Heart left ventricle (tissue), 16 donors: ENCODE results near the gene DEPDC1B. TPM values are rescaled to one million over a fixed set of nuclear protein-coding genes. Genes with fewer than 3 reads are reported as not detected.
"Not testable (repeated sequence)": the region's sequence is repeated elsewhere in the genome, so short reads cannot be mapped to it uniquely, and the experiment has no call there.

Source experiments
- ATAC-seq, 4 donors: fragments of 200-7000 bp; cut with Tn5 transposase; one replicate each; pipeline ENCODE4 v1.9.1; 2020 to 2022; ENCODE audit warnings: moderate library complexity in 4 of 4, mild to moderate bottlenecking in 3 of 4, moderate number of reproducible peaks in 1 of 4
- DNase-seq, 5 donors: peaks; one replicate each; pipeline ENCODE4 v3.0.0-alpha.2; 2020
- H3K27ac ChIP-seq, 12 donors: fragments of 200-600 bp; sonication (generic) in 4 of 12; one replicate each; pipeline versions ENCODE4 v1.5.0 to v1.8.0; 2016 to 2022; ENCODE audit warnings: mild to moderate bottlenecking in 2 of 12
- H3K27me3 ChIP-seq, 9 donors: fragments of 200-600 bp; sonication (generic) in 2 of 9; one replicate each; pipeline versions ENCODE4 v1.5.1 to v1.8.0; 2016 to 2022; ENCODE audit warnings: mild to moderate bottlenecking in 3 of 9
- H3K36me3 ChIP-seq, 9 donors: fragments of 200-600 bp; sonication (generic) in 2 of 9; one replicate each; pipeline versions ENCODE4 v1.5.0 to v1.8.0; 2018 to 2022; ENCODE audit warnings: mild to moderate bottlenecking in 2 of 9
- H3K4me1 ChIP-seq, 12 donors: fragments of 200-600 bp; sonication (generic) in 4 of 12; one replicate each; pipeline versions ENCODE4 v1.5.0 to v1.8.0; 2016 to 2022; ENCODE audit warnings: mild to moderate bottlenecking in 3 of 12
- H3K4me3 ChIP-seq, 12 donors: fragments of 200-600 bp; sonication (generic) in 4 of 12; one replicate each; pipeline versions ENCODE4 v1.5.0 to v1.8.0; 2017 to 2022; ENCODE audit warnings: mild to moderate bottlenecking in 9 of 12, moderate library complexity in 4 of 12
- H3K9me3 ChIP-seq, 12 donors: fragments of 200-600 bp; sonication (generic) in 4 of 12; one replicate each; pipeline versions ENCODE4 v1.5.0 to v1.8.0; 2016 to 2022; ENCODE audit warnings: mild to moderate bottlenecking in 1 of 12
- CTCF ChIP-seq, 12 donors: fragments of 200-600 bp; sonication (generic) in 4 of 12; IDR thresholded peaks; one replicate each; pipeline versions ENCODE4 v1.5.0 to v1.8.0; 2018 to 2022; ENCODE audit warnings: antibody characterized with exemption in 12 of 12, mild to moderate bottlenecking in 5 of 12
- POLR2A ChIP-seq, 2 donors: fragments of 450-650 bp; IDR thresholded peaks; one replicate each; pipeline ENCODE4 v1.6.1; 2017; ENCODE audit warnings: antibody characterized with exemption in 2 of 2, mild to moderate bottlenecking in 2 of 2, moderate library complexity in 2 of 2
- WGBS, 4 donors: extraction: QIAGEN DNeasy Blood & Tissue Kit in 2 of 4; methylation state at CpG; one replicate each; pipeline versions ENCODE4 v1.1.5 to v1.1.7; 2013 to 2018; 5-methylcytosine and 5-hydroxymethylcytosine counted together
- intact Hi-C, 10 donors: fragments of 100-400 bp; cut with DNase I; formaldehyde crosslinking; loops; one replicate each; pipeline versions ENCODE4 v1.11.1 to v1.14.2; 2022
- polyA plus RNA-seq, 2 donors: library from polyadenylated mRNA; stranded (reverse); fragments of 200-250 nt; gene quantifications; one replicate each; pipeline ENCODE4 v1.2.3, GENCODE V29; 2013
- total RNA-seq, 9 donors: library from RNA; depleted of rRNA in 2 of 9; stranded (reverse); fragments of >200 nt in 2 of 9; fragmentation: NEBNext Ultra II Directional in 3 of 9; extraction: Animal tissue kit (Norgen Biotek cat#: 25700) in 3 of 9; gene quantifications; one replicate each; pipeline versions ENCODE4 v1.1.0 to v1.2.4, GENCODE V29; 2016 to 2023
- donor health status: ischemic (EF 13 %, LVEDD 7.1; RV severe dilation, severe dysfunction).
- donor health status: healthy with polysubstance abuse.
- donor health status: DM: no; HTN: yes; CAD: no.
- donor health status: DM: no; HTN: no; CAD: no.
- donor health status: ischemic (EF 25% LVEDD 6.9; RV normal size, moderate dysfunction).
- donor health status: ischemic (EF 25% LVEDD 5.7; RV mildly dilated, moderate dysfunction).
- donor health status: healthy.
- donor health status: DM: yes; HTN: yes; CAD: no.
- donor health status: ischemic (EF 35%, LVEDD 5.7; RV mildly dilated, moderate dysfunction).
- donor health status: nonischemic (EF 11% LVEDD 7.7; RV severe dilation, severe dysfunction).
- donor health status: DM: yes; HTN: yes; CAD: no.
- donor health status: PGD.
- donor health status: ischemic (EF 29% LVEDD 5.4; RV normal size, mild dysfunction).
- donor health status: nonischemic (EF 23%, LVEDD 6.1; RV moderate dilation, normal function).

DEPDC1B gene
- total and polyA plus RNA-seq, 11 donors, result 0.10 to 3.1 (median 0.31) TPM; not detected in 5

DNA sequence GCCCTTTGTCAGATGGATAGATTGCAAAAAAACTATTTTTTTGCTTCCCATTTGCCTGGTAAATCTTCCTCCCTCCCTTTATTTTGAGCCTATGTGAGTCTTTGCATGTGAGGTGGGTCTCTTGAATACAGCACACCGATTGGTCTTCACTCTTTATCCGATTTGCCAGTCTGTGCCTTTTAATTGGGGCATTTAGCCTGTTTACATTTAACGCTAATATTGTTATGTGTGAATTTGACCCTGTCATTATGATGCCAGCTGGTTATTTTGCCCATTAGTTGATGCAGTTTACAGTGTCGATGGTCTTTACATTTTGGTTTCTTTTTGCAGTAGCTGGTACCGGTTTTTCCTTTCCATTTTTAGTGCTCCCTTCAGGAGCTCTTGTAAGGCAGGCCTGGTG, 13.0 kb upstream of the DEPDC1B start:
- TF ChIP-seq POLR2A (IDR thresholded peaks at IDR 0.05) (no peak), CTCF (IDR thresholded peaks at IDR 0.05) (no peak)
- Histone ChIP-seq H3K27ac (no peak overlapping the region), H3K9me3 (peaks cover 0 to 10% (median 0%) of the 10 kb centered on the region in 12 donors), H3K4me3 (no peak overlapping the region), H3K27me3 (no peaks in the 10 kb centered on the region), H3K36me3 (no peaks in the 10 kb centered on the region), H3K4me1 (no peaks in the 10 kb centered on the region)
- intact Hi-C loops, result no loop called here
- no peak for DNase-seq
- 88 to 91% (median 90%) methylated on average over 5 of the region's 5 CpGs for WGBS, 4 donors
- no peak for ATAC-seq

DNA sequence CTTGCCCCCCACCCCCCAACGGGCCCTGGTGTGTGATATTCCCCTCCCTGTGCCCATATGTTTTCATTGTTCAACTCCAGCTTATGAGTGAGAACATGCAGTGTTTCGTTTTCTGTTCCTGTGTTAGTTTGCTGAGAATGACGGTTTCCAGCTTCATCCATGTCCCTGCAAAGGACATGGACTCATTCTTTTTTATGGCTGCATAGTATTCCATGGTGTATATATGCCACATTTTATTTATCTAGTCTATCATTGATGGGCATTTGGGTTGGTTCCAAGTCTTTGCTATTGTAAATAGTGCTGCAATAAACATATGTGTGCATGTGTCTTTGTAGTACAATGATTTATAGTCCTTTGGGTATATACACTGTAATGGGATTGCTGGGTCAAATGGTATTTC, 11.9 kb upstream of the DEPDC1B start:
- H3K4me1 ChIP-seq, H3K9me3 ChIP-seq, DNase-seq, H3K4me3 ChIP-seq, H3K27ac ChIP-seq, H3K36me3 ChIP-seq, intact Hi-C loops, H3K27me3 ChIP-seq, ATAC-seq: not testable (repeated sequence)
- WGBS, 4 donors, result 70 to 81% (median 77%) methylated on average over 3 of the region's 3 CpGs

DNA sequence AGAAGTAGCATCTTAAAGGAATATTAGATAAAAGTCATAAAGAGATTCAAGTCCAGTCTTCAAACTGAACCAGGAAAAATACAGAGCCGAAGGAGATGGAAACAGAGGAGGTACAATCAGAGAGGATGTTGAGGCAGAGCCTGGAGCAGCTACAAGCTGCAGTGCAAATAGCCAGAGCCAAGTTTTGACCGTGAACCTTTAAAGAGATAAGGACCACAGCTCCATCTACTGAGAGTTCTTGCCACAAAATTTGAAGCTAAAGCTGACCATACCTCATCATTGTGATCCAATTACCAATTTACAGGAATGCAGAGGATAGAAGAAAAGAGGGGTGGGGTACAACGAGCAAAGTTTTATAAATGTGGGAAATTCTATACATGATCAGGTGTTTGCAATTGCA, 10.4 kb upstream of the DEPDC1B start:
- Histone ChIP-seq H3K27me3 (no peaks in the 10 kb centered on the region), H3K4me1 (no peaks in the 10 kb centered on the region), H3K36me3 (no peaks in the 10 kb centered on the region), H3K27ac (no peak overlapping the region), H3K4me3 (no peak overlapping the region), H3K9me3 (peaks cover 0 to 6% (median 0%) of the 10 kb centered on the region in 12 donors)
- intact Hi-C loops, result no loop called here
- TF ChIP-seq POLR2A (IDR thresholded peaks at IDR 0.05), result no peak
- TF ChIP-seq CTCF (IDR thresholded peaks at IDR 0.05), result no peak
- no peak for DNase-seq
- no peak for ATAC-seq
- WGBS, 4 donors, result 49 to 53% (median 52%) methylated on average over 3 of the region's 3 CpGs

DNA sequence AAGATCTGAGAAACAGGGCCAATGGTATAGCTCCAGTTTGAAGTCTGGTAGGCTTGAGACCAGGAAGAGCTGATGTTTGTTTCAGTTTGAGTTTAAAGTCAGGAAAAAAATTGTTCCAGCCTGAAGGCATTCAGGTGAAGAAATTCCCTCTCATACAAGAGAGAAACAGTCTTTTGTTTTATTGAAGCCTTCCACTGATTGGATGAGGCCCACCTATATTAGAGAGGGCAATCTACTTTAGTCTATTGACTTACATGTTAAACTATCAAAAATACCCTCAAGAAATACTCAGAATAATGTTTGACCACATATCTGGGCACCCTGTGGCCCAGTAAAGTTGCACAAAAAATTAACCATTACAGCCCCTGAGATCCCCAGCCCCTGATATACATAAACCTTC, 5.2 kb upstream of the DEPDC1B start:
- ATAC-seq (no peak), DNase-seq (no peak)
- TF ChIP-seq CTCF (IDR thresholded peaks at IDR 0.05), result no peak
- TF ChIP-seq POLR2A (IDR thresholded peaks at IDR 0.05), result no peak
- no peaks in the 10 kb centered on the region for H3K9me3 ChIP-seq
- no peaks in the 10 kb centered on the region for H3K36me3 ChIP-seq
- H3K27me3 ChIP-seq, result no peaks in the 10 kb centered on the region
- H3K27ac ChIP-seq, result no peak overlapping the region
- H3K4me3 ChIP-seq, result no peak overlapping the region
- intact Hi-C loops, result no loop called here
- H3K4me1 ChIP-seq, result peaks cover 0 to 11% (median 6%) of the 10 kb centered on the region in 12 donors

- intact Hi-C loops, result no loop called here
- ATAC-seq (no peak), DNase-seq (no peak)
- Histone ChIP-seq H3K9me3 (no peaks in the 10 kb centered on the region), H3K4me3 (no peak overlapping the region), H3K4me1 (peaks cover 0 to 17% (median 6%) of the 10 kb centered on the region in 12 donors), H3K36me3 (no peaks in the 10 kb centered on the region), H3K27me3 (no peaks in the 10 kb centered on the region), H3K27ac (no peak overlapping the region)
- WGBS, 4 donors, result 85 to 95% (median 92%) methylated on average over 2 of the region's 2 CpGs
- TF ChIP-seq CTCF (IDR thresholded peaks at IDR 0.05) (no peak), POLR2A (IDR thresholded peaks at IDR 0.05) (no peak)
These were observed 4.0 kb upstream of the DEPDC1B start for GRCh38 chr5:60703944-60704343.
